A549 (cell line): Measurements from ENCODE around the gene NEK11. TPM values are rescaled to one million over a fixed set of nuclear protein-coding genes. Genes with fewer than 3 reads are reported as not detected.
A peak's percentile ranks its signal among the peaks of the same experiment; 100 is the strongest.

Experiments
- ATAC-seq, 2 experiments: fragments of 200-7000 bp in 1 of 2; fragments of >200 bp in 1 of 2; cut with Nextera tagmentation in 1 of 2; cut with Tn5 transposase in 1 of 2; 3 replicates each; pipeline versions ENCODE4 v1.8.0 to v1.9.1; 2018 to 2020; ENCODE audit warnings: mild to moderate bottlenecking in 1 of 2, moderate library complexity in 1 of 2
- CTCF ChIA-PET: fragments of 300-600 bp; sonication (Branson Sonifier 250); formaldehyde crosslinking; extraction: SDS; loops from one replicate; lab custom pipeline; 2021; ENCODE audit warnings: antibody characterized with exemption, inconsistent platforms; lab: Yijun Ruan, JAX
- POLR2A ChIA-PET: fragments of 350-600 bp; formaldehyde crosslinking; extraction: SDS; loops from one replicate; lab custom pipeline; 2021; ENCODE audit warnings: antibody characterized with exemption, inconsistent platforms; lab: Yijun Ruan, JAX
- DNase-seq, 2 experiments: peaks; one replicate each; pipeline versions ENCODE4 v3.0.0 to v3.0.0-alpha.2; 2011 to 2016; ENCODE audit warnings: low read depth in 1 of 2, low spot score in 1 of 2
- FAIRE-seq: peaks from 2 replicates; lab custom pipeline; 2011; peaks lifted over from hg19 to GRCh38; lab: Jason Lieb, UNC
- H3K27ac ChIP-seq, 2 experiments: fragments of >200 bp; sonication (Bioruptor Twin); formaldehyde crosslinking; 3 replicates each; pipeline ENCODE4 v1.5.1; 2016 to 2017
- H3K4me1 ChIP-seq: fragments of >200 bp; sonication (Bioruptor Twin); formaldehyde crosslinking; 3 replicates; pipeline ENCODE4 v1.6.1; 2016
- H3K4me2 ChIP-seq: fragments of >200 bp; sonication (Bioruptor Twin); formaldehyde crosslinking; 3 replicates; pipeline ENCODE4 v1.6.1; 2016
- H3K4me3 ChIP-seq: fragments of >200 bp; sonication (Bioruptor Twin); formaldehyde crosslinking; 3 replicates; pipeline ENCODE4 v1.5.1; 2016
- H3K9me3 ChIP-seq: fragments of >200 bp; sonication (Bioruptor Twin); formaldehyde crosslinking; 3 replicates; pipeline ENCODE4 v1.6.1; 2016
- BCL3 ChIP-seq: fragments of >200 bp; sonication (Bioruptor Twin); formaldehyde crosslinking; IDR thresholded peaks from 3 replicates; pipeline ENCODE4 v1.6.1; 2016
- CTCF ChIP-seq: fragments of >200 bp; sonication (Bioruptor Twin); formaldehyde crosslinking; IDR thresholded peaks from 3 replicates; pipeline ENCODE4 v1.5.1; 2016
- EHF ChIP-seq: fragments of 250-450 bp; sonication (Bioruptor Pico); IDR thresholded peaks from 2 replicates; pipeline ENCODE4 v1.5.0; 2020; ENCODE audit warnings: mild to moderate bottlenecking
- EP300 ChIP-seq, 2 experiments: fragments of >200 bp; sonication (Bioruptor Twin); formaldehyde crosslinking; IDR thresholded peaks; 2 replicates in 1 of 2; 3 replicates in 1 of 2; pipeline ENCODE4 v1.6.1; 2016 to 2017
- ESRRA ChIP-seq: fragments of 150-350 bp; IDR thresholded peaks from 2 replicates; pipeline ENCODE4 v1.6.1; 2014; ENCODE audit warnings: mild to moderate bottlenecking, low read length, borderline replicate concordance
- FOSB ChIP-seq: fragments of 250-450 bp; sonication (Bioruptor Pico); IDR thresholded peaks from 2 replicates; pipeline ENCODE4 v1.5.0; 2020; ENCODE audit warnings: mild to moderate bottlenecking, moderate library complexity
- FOSL2 ChIP-seq, 2 experiments: fragments of 450-650 bp in 1 of 2; fragments of >200 bp in 1 of 2; sonication (Bioruptor Twin) in 1 of 2; formaldehyde crosslinking; IDR thresholded peaks; 2 replicates each; pipeline versions ENCODE4 v1.5.0 to v1.6.1; 2016 to 2020; ENCODE audit warnings: mild to moderate bottlenecking in 1 of 2, moderate library complexity in 1 of 2
- GATA3 ChIP-seq: IDR thresholded peaks from 2 replicates; pipeline ENCODE4 v1.6.1; 2012; ENCODE audit warnings: borderline replicate concordance
- HOXA7 ChIP-seq: fragments of 250-450 bp; sonication (Bioruptor Pico); IDR thresholded peaks from 2 replicates; pipeline ENCODE4 v1.5.0; 2020; ENCODE audit warnings: mild to moderate bottlenecking, moderate library complexity
- HOXB13 ChIP-seq: fragments of 250-450 bp; sonication (Bioruptor Pico); IDR thresholded peaks from 2 replicates; pipeline ENCODE4 v1.5.0; 2020; ENCODE audit warnings: low read depth, mild to moderate bottlenecking, moderate library complexity
- HOXB5 ChIP-seq: fragments of 250-450 bp; sonication (Bioruptor Pico); IDR thresholded peaks from 2 replicates; pipeline ENCODE4 v1.5.0; 2020; ENCODE audit warnings: mild to moderate bottlenecking, moderate library complexity
- JUN ChIP-seq, 2 experiments: fragments of >200 bp; sonication (Bioruptor Twin); formaldehyde crosslinking; IDR thresholded peaks; 2 replicates in 1 of 2; 3 replicates in 1 of 2; pipeline ENCODE4 v1.6.1; 2016 to 2017
- MAX ChIP-seq: IDR thresholded peaks from 2 replicates; pipeline ENCODE4 v1.6.1; 2012
- MAZ ChIP-seq: fragments of 150-350 bp; IDR thresholded peaks from 2 replicates; pipeline ENCODE4 v1.6.1; 2014; ENCODE audit warnings: antibody characterized with exemption, low read depth, low read length, borderline replicate concordance
- MYC ChIP-seq: IDR thresholded peaks from 2 replicates; pipeline ENCODE4 v1.6.1; 2012; ENCODE audit warnings: mild to moderate bottlenecking, inconsistent platforms, low read length, improper control_type of control experiment, borderline replicate concordance
- NR3C1 ChIP-seq: fragments of >200 bp; sonication (Bioruptor Twin); formaldehyde crosslinking; IDR thresholded peaks from 3 replicates; pipeline ENCODE4 v1.6.1; 2017
- POLR2A ChIP-seq: IDR thresholded peaks from 2 replicates; pipeline ENCODE4 v1.6.1; 2012; ENCODE audit warnings: mild to moderate bottlenecking, low read length
- POLR2AphosphoS2 ChIP-seq: conservative IDR thresholded peaks from 2 replicates; pipeline ENCODE4 v1.6.1; 2012; ENCODE audit warnings: low read length, improper control_type of control experiment, inconsistent platforms
- RNF2 ChIP-seq: fragments of 200-600 bp; sonication (generic); IDR thresholded peaks from 2 replicates; pipeline ENCODE4 v1.6.1; 2016; ENCODE audit warnings: low read depth, mild to moderate bottlenecking, antibody characterized with exemption, moderate library complexity, borderline replicate concordance
- SMC3 ChIP-seq: fragments of >200 bp; sonication (Bioruptor Twin); formaldehyde crosslinking; IDR thresholded peaks from 3 replicates; pipeline ENCODE4 v1.6.1; 2018; ENCODE audit warnings: inconsistent platforms
- SREBF2 ChIP-seq: fragments of 450-650 bp; IDR thresholded peaks from 2 replicates; pipeline ENCODE4 v1.6.1; 2014; ENCODE audit warnings: mild to moderate bottlenecking, moderate library complexity
- TFCP2L1 ChIP-seq: fragments of 250-450 bp; sonication (Bioruptor Pico); IDR thresholded peaks from 2 replicates; pipeline ENCODE4 v1.5.0; 2021; ENCODE audit warnings: mild to moderate bottlenecking
- ZC3H11A ChIP-seq: fragments of 450-650 bp; IDR thresholded peaks from 2 replicates; pipeline ENCODE4 v1.6.1; 2014; ENCODE audit warnings: antibody characterized with exemption, mild to moderate bottlenecking
- ZNF302 ChIP-seq: fragments of 250-450 bp; sonication (Bioruptor Pico); IDR thresholded peaks from 2 replicates; pipeline ENCODE4 v1.9.0; 2021; ENCODE audit warnings: inconsistent platforms, mild to moderate bottlenecking, moderate library complexity
- WGBS: methylation state at CpG from one replicate; pipeline ENCODE4 v1.1.6; 2017; ENCODE audit errors: missing lambda C conversion rate; 5-methylcytosine and 5-hydroxymethylcytosine counted together
- polyA plus RNA-seq, 4 experiments: library from polyadenylated mRNA; depleted of rRNA in 3 of 4; stranded (reverse); fragments of >200 nt; fragmentation: RNase III in 1 of 4; extraction: RNeasy Plus Mini Kit Qiagen cat#74134 plus additional on column Dnase treatment in 1 of 4; gene quantifications; 2 replicates in 3 of 4; 3 replicates in 1 of 4; pipeline ENCODE4 v1.2.3, GENCODE V29; 2011 to 2017
- TF ChIP-seq, protein P1 (sequence below): fragments of 250-450 bp; sonication (Bioruptor Pico); IDR thresholded peaks from 2 replicates; pipeline ENCODE4 v1.5.0; 2021; ENCODE audit warnings: mild to moderate bottlenecking, moderate library complexity, borderline replicate concordance
- TF ChIP-seq, protein P2 (sequence below): fragments of >200 bp; sonication (Bioruptor Twin); formaldehyde crosslinking; IDR thresholded peaks from 2 replicates; pipeline ENCODE4 v1.6.1; 2016

NEK11 gene
- polyA plus RNA-seq, 2 of the 4 experiments (the other 2 are of a cell fraction) = 5.8 to 8.9 TPM

GRCh38 chr3:131178710-131179375 is 152.2 kb downstream of the NEK11 start (continued):
- TF ChIP-seq, protein P1, sequence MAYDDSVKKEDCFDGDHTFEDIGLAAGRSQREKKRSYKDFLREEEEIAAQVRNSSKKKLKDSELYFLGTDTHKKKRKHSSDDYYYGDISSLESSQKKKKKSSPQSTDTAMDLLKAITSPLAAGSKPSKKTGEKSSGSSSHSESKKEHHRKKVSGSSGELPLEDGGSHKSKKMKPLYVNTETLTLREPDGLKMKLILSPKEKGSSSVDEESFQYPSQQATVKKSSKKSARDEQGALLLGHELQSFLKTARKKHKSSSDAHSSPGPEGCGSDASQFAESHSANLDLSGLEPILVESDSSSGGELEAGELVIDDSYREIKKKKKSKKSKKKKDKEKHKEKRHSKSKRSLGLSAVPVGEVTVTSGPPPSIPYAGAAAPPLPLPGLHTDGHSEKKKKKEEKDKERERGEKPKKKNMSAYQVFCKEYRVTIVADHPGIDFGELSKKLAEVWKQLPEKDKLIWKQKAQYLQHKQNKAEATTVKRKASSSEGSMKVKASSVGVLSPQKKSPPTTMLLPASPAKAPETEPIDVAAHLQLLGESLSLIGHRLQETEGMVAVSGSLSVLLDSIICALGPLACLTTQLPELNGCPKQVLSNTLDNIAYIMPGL (CRISPR knock-in tag) = no peak
- TF ChIP-seq TFCP2L1 (CRISPR knock-in tag) (no peak), HOXA7 (CRISPR knock-in tag) (no peak), ZNF302 (no peak), HOXB13 (CRISPR knock-in tag) (no peak), HOXB5 (CRISPR knock-in tag) (no peak), SREBF2 (no peak), BCL3 (no peak), ZC3H11A (no peak), MAX (no peak), EHF (CRISPR knock-in tag) (no peak)
- TF ChIP-seq, protein P2, sequence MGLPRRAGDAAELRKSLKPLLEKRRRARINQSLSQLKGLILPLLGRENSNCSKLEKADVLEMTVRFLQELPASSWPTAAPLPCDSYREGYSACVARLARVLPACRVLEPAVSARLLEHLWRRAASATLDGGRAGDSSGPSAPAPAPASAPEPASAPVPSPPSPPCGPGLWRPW = no peak

- TF ChIP-seq BCL3 (no peak), NR3C1 (no peak)
- 52% methylated on average over 4 of the region's 4 CpGs for WGBS
- no peak for FAIRE-seq
- Histone ChIP-seq H3K4me3 (no peak overlapping the region), H3K27ac (no peak overlapping the region), H3K9me3 (no peaks in the 10 kb centered on the region), H3K4me2 (no peak overlapping the region), H3K4me1 (no peaks in the 10 kb centered on the region)
- no peak for DNase-seq
- ChIA-PET POLR2A (no interaction called here), CTCF (no interaction called here)
- no peak for ATAC-seq
Measured at GRCh38 chr3:131192701-131193100, 166.0 kb downstream of the NEK11 start.

GRCh38 chr3:131193641-131194238 is 167.1 kb downstream of the NEK11 start:
- no peak overlapping the region for H3K4me3 ChIP-seq
- no peak overlapping the region for H3K27ac ChIP-seq
- WGBS = 61% methylated on average over 1 of the region's 1 CpG
- ATAC-seq (peak in 1 of 2 experiments; percentile 59; a peak in 2 of 6 replicates), DNase-seq (peak; percentile 8 to 9), FAIRE-seq (no peak)
- no peak overlapping the region for H3K4me2 ChIP-seq
- CTCF ChIA-PET = no interaction called here
- POLR2A ChIA-PET = no interaction called here
- no peaks in the 10 kb centered on the region for H3K4me1 ChIP-seq
- H3K9me3 ChIP-seq = no peaks in the 10 kb centered on the region
- TF ChIP-seq TFCP2L1 (CRISPR knock-in tag) (no peak), ESRRA (no peak), POLR2A (no peak), SMC3 (no peak), JUN (IDR thresholded peaks at IDR 0.05) (no peak), CTCF (no peak; the same call in 2 of the 3 replicates), MAZ (no peak), FOSL2 (IDR thresholded peaks at IDR 0.05) (no peak), FOSL2 (CRISPR knock-in tag; IDR thresholded peaks at IDR 0.05) (no peak), EP300 (IDR thresholded peaks at IDR 0.05) (no peak), HOXB5 (CRISPR knock-in tag) (no peak), SREBF2 (no peak), GATA3 (no peak), MYC (no peak), RNF2 (no peak), HOXB13 (CRISPR knock-in tag) (no peak), EHF (CRISPR knock-in tag) (no peak), FOSB (CRISPR knock-in tag) (no peak), POLR2AphosphoS2 (no peak)
- TF ChIP-seq, protein P1 (CRISPR knock-in tag) = no peak
